GM20000 (cell line): Measurements from ENCODE around the gene PNMA8B.

Source experiments
- DNase-seq: peaks from one replicate; pipeline ENCODE4 v3.0.0; 2012; ENCODE audit warnings: low spot score
- TF ChIP-seq, protein P1 (sequence below): IDR thresholded peaks from 2 replicates; pipeline ENCODE4 v1.5.1; 2012; ENCODE audit warnings: mild to moderate bottlenecking, control low read depth; ENCODE audit errors: extremely low read depth, missing control alignments

Gene PNMA8B

DNA sequence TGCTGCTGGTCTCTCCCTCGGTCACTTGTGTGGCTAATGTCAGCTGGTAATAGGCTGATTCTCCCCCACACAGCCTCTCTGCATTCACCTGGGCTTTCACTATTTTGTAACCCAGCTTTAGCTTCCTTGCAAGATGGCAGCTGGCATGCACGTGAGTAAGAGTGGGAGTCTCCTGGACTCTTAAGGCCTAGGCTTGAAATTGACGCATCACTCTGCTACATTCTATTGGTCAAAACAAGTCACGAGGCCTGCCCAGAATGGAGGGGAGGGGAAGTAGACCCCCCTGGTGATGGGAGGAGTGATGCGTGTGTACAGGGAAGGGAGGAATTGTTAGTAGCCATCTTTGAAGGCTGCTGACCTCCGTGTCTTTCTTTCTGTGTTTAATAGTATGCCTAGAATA lies 24.9 kb upstream of the PNMA8B start:
- DNase-seq: no peak
- TF ChIP-seq, protein P1, sequence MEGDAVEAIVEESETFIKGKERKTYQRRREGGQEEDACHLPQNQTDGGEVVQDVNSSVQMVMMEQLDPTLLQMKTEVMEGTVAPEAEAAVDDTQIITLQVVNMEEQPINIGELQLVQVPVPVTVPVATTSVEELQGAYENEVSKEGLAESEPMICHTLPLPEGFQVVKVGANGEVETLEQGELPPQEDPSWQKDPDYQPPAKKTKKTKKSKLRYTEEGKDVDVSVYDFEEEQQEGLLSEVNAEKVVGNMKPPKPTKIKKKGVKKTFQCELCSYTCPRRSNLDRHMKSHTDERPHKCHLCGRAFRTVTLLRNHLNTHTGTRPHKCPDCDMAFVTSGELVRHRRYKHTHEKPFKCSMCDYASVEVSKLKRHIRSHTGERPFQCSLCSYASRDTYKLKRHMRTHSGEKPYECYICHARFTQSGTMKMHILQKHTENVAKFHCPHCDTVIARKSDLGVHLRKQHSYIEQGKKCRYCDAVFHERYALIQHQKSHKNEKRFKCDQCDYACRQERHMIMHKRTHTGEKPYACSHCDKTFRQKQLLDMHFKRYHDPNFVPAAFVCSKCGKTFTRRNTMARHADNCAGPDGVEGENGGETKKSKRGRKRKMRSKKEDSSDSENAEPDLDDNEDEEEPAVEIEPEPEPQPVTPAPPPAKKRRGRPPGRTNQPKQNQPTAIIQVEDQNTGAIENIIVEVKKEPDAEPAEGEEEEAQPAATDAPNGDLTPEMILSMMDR: no peak

DNA sequence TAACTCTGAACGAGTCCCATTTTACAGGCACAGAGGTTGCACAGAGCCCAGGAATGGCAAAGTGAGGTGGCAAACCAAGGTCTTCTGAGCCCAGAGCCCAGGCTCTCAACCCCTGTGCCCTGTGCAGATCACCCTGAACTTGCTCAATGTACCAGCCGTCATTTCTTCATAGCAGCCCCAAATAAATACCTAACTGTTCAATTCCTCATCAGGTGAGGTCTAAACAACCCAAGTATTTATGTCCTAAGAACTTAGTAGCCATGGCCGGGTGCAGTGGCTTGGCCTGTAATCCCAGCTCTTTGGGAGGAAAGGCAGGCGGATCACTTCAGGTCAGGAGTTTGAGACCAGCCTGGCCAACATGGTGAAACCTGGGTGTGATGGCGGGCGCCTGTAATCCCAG lies 21.8 kb upstream of the PNMA8B start:
- DNase-seq: no peak
- TF ChIP-seq, protein P1: no peak

DNA sequence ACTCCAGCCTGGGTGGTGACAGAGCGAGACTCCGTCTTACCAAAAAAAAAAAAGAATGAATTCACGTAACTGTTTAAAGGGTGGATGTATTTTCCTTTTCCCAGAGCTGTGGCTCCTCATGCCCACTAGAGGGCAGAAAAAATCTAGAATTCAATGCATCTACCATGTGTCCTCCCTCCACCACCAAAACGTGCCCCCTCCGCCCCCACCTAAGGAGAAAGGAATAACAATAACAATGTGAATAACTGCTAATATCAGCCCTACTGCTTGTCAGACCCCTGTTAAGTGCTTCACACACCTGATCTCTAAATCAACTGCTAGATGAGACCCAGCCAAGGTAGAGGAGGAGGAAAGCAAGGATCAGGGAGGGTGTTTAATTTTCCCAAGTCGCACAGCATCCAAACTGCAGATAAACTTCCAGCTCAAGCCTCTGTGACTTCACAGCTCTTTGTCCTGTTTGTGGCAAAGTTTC lies 20.2 kb upstream of the PNMA8B start:
- TF ChIP-seq, protein P1: peak; percentile 56
- peak; percentile 56 for DNase-seq

DNA sequence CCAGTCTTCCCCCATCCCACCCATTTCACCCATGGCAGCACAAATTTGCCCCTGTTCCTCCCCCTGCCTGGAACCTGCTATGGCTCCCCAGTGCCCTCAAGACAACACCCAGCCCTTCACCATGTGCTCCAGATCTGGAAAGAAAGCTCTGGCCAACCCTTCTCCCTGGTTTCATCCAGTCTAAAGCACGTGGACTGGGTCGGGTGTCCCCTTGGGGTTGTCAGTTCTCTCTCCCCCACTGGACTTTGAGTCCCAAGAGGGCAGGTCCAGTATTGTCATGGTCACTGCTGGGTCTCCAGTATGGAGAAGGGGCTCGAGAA lies 19.6 kb upstream of the PNMA8B start:
- TF ChIP-seq, protein P1: no peak
- DNase-seq: no peak

- no peak for DNase-seq
- TF ChIP-seq, protein P1: no peak
Observed at GRCh38 chr19:46514589-46515289, 19.1 kb upstream of the PNMA8B start.

GRCh38 chr19:46513461-46514236 lies 18.0 kb upstream of the PNMA8B start:
- peak; percentile 83 for DNase-seq
- TF ChIP-seq, protein P1: peak; percentile 87

GRCh38 chr19:46511237-46511636 lies 15.6 kb upstream of the PNMA8B start:
- TF ChIP-seq, protein P1: no peak
- DNase-seq: no peak
